HepG2 (cell line): ENCODE data around the gene FAM234A. TPM values are rescaled to one million over a fixed set of nuclear protein-coding genes. Genes with fewer than 3 reads are reported as not detected.

ENCODE experiments used
- ELF1 ChIP-seq: sonication (generic); formaldehyde crosslinking; IDR thresholded peaks from 2 replicates; pipeline ENCODE4 v1.4.0; 2020; ENCODE audit warnings: missing genetic modification reagents
- MLX ChIP-seq: IDR thresholded peaks from 2 replicates; pipeline ENCODE4 v1.6.1; 2016
- MXD4 ChIP-seq: IDR thresholded peaks from 2 replicates; pipeline ENCODE4 v1.6.1; 2016; ENCODE audit warnings: mild to moderate bottlenecking, missing biosample characterization, missing genetic modification reagents
- RFX3 ChIP-seq: IDR thresholded peaks from 2 replicates; pipeline ENCODE4 v1.6.1; 2016; ENCODE audit warnings: missing biosample characterization, missing genetic modification reagents
- SOX13 ChIP-seq, 3 experiments: fragments of 450-650 bp in 1 of 3; sonication (generic) in 1 of 3; formaldehyde crosslinking in 1 of 3; IDR thresholded peaks in 2 of 3; conservative IDR thresholded peaks in 1 of 3; 2 replicates each; pipeline versions ENCODE4 v1.5.0 to v1.6.1; 2016 to 2020; ENCODE audit warnings: antibody characterized with exemption in 1 of 3, mild to moderate bottlenecking in 1 of 3, missing compliant biosample characterization in 1 of 3, missing genetic modification reagents in 1 of 3, moderate library complexity in 1 of 3
- ZBTB37 ChIP-seq: sonication (generic); formaldehyde crosslinking; IDR thresholded peaks from 2 replicates; pipeline ENCODE4 v1.4.0; 2020; ENCODE audit warnings: mild to moderate bottlenecking, missing genetic modification reagents
- ZBTB49 ChIP-seq: sonication (generic); formaldehyde crosslinking; IDR thresholded peaks from 2 replicates; pipeline ENCODE4 v1.4.0; 2020; ENCODE audit warnings: missing genetic modification reagents, borderline replicate concordance
- ZFX ChIP-seq: sonication (generic); formaldehyde crosslinking; IDR thresholded peaks from 2 replicates; pipeline ENCODE4 v1.4.0; 2020; ENCODE audit warnings: mild to moderate bottlenecking, low read depth, missing genetic modification reagents, moderate library complexity
- ZNF614 ChIP-seq: IDR thresholded peaks from 2 replicates; pipeline ENCODE4 v1.6.1; 2018; ENCODE audit warnings: missing biosample characterization, missing genetic modification reagents, inconsistent platforms, borderline replicate concordance
- ZNF766 ChIP-seq: sonication (generic); formaldehyde crosslinking; IDR thresholded peaks from 2 replicates; pipeline ENCODE4 v1.5.0; 2020; ENCODE audit warnings: missing genetic modification reagents, borderline replicate concordance
- polyA plus RNA-seq, 8 experiments: library from polyadenylated mRNA; depleted of rRNA in 3 of 8; stranded (reverse) in 7 of 8; unstranded in 1 of 8; fragments of >200 nt; fragmentation: Illumina TruSeq in 4 of 8; extraction: Trizol in 4 of 8; gene quantifications; 2 replicates each; pipeline versions ENCODE4 v1.2.1 to v1.2.3, GENCODE V29; 2011 to 2016; ENCODE audit warnings: low read depth in 4 of 8, missing spikeins in 1 of 8, mixed read lengths in 1 of 8; ENCODE audit not compliant: insufficient read depth in 1 of 8
- total RNA-seq, 5 experiments: library from RNA; depleted of rRNA; stranded (reverse); fragments of >200 nt; fragmentation: Illumina TruSeq; extraction: Trizol; gene quantifications; 2 replicates each; pipeline ENCODE4 v1.2.3, GENCODE V29; 2016; ENCODE audit warnings: low read depth in 1 of 5
- TF ChIP-seq, protein P1 (sequence below): sonication (generic); formaldehyde crosslinking; IDR thresholded peaks from 2 replicates; pipeline ENCODE4 v1.5.0; 2020; ENCODE audit warnings: mild to moderate bottlenecking, missing genetic modification reagents
- TF ChIP-seq, protein P2 (sequence below): sonication (generic); formaldehyde crosslinking; IDR thresholded peaks from 2 replicates; pipeline ENCODE4 v1.5.0; 2020; ENCODE audit warnings: mild to moderate bottlenecking, missing genetic modification reagents, borderline replicate concordance

Gene FAM234A
- total and polyA plus RNA-seq, 2 of the 13 experiments (the other 11 are each of a cell fraction or from before 2014, with no cell fraction given): 29.2 to 34.4 TPM

GRCh38 chr16:275041-275641 is 40.5 kb downstream of the FAM234A start (continued):
- TF ChIP-seq ZBTB49 (CRISPR knock-in tag) (no peak), ZNF614 (CRISPR knock-in tag) (no peak), SOX13 (IDR thresholded peaks at IDR 0.05) (no peak), SOX13 (CRISPR knock-in tag; conservative IDR thresholded peaks at IDR 0.05 in 1 of 2, IDR thresholded peaks at IDR 0.05 in 1 of 2) (no peak), ZNF766 (CRISPR knock-in tag) (no peak), ZFX (CRISPR knock-in tag) (peak; percentile 47; the same call in 1 of the 2 replicates), MLX (CRISPR knock-in tag) (no peak), RFX3 (no peak), MXD4 (CRISPR knock-in tag) (no peak), ZBTB37 (CRISPR knock-in tag) (no peak), ELF1 (CRISPR knock-in tag) (no peak)
- TF ChIP-seq, protein P1, sequence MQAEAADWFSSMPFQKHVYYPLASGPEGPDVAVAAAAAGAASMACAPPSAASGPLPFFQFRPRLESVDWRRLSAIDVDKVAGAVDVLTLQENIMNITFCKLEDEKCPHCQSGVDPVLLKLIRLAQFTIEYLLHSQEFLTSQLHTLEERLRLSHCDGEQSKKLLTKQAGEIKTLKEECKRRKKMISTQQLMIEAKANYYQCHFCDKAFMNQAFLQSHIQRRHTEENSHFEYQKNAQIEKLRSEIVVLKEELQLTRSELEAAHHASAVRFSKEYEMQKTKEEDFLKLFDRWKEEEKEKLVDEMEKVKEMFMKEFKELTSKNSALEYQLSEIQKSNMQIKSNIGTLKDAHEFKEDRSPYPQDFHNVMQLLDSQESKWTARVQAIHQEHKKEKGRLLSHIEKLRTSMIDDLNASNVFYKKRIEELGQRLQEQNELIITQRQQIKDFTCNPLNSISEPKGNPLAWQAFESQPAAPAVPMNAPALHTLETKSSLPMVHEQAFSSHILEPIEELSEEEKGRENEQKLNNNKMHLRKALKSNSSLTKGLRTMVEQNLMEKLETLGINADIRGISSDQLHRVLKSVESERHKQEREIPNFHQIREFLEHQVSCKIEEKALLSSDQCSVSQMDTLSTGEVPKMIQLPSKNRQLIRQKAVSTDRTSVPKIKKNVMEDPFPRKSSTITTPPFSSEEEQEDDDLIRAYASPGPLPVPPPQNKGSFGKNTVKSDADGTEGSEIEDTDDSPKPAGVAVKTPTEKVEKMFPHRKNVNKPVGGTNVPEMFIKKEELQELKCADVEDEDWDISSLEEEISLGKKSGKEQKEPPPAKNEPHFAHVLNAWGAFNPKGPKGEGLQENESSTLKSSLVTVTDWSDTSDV (CRISPR knock-in tag): no peak
- TF ChIP-seq, protein P2, sequence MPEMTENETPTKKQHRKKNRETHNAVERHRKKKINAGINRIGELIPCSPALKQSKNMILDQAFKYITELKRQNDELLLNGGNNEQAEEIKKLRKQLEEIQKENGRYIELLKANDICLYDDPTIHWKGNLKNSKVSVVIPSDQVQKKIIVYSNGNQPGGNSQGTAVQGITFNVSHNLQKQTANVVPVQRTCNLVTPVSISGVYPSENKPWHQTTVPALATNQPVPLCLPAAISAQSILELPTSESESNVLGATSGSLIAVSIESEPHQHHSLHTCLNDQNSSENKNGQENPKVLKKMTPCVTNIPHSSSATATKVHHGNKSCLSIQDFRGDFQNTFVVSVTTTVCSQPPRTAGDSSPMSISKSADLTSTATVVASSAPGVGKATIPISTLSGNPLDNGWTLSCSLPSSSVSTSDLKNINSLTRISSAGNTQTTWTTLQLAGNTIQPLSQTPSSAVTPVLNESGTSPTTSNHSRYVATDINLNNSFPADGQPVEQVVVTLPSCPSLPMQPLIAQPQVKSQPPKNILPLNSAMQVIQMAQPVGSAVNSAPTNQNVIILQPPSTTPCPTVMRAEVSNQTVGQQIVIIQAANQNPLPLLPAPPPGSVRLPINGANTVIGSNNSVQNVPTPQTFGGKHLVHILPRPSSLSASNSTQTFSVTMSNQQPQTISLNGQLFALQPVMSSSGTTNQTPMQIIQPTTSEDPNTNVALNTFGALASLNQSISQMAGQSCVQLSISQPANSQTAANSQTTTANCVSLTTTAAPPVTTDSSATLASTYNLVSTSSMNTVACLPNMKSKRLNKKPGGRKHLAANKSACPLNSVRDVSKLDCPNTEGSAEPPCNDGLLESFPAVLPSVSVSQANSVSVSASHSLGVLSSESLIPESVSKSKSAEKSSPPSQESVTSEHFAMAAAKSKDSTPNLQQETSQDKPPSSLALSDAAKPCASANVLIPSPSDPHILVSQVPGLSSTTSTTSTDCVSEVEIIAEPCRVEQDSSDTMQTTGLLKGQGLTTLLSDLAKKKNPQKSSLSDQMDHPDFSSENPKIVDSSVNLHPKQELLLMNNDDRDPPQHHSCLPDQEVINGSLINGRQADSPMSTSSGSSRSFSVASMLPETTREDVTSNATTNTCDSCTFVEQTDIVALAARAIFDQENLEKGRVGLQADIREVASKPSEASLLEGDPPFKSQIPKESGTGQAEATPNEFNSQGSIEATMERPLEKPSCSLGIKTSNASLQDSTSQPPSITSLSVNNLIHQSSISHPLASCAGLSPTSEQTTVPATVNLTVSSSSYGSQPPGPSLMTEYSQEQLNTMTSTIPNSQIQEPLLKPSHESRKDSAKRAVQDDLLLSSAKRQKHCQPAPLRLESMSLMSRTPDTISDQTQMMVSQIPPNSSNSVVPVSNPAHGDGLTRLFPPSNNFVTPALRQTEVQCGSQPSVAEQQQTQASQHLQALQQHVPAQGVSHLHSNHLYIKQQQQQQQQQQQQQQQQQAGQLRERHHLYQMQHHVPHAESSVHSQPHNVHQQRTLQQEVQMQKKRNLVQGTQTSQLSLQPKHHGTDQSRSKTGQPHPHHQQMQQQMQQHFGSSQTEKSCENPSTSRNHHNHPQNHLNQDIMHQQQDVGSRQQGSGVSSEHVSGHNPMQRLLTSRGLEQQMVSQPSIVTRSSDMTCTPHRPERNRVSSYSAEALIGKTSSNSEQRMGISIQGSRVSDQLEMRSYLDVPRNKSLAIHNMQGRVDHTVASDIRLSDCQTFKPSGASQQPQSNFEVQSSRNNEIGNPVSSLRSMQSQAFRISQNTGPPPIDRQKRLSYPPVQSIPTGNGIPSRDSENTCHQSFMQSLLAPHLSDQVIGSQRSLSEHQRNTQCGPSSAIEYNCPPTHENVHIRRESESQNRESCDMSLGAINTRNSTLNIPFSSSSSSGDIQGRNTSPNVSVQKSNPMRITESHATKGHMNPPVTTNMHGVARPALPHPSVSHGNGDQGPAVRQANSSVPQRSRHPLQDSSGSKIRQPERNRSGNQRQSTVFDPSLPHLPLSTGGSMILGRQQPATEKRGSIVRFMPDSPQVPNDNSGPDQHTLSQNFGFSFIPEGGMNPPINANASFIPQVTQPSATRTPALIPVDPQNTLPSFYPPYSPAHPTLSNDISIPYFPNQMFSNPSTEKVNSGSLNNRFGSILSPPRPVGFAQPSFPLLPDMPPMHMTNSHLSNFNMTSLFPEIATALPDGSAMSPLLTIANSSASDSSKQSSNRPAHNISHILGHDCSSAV: no peak
